Activated T-helper 1 cell treated with Interleukin-2 at 50 U/mL for 16 hours (primary cell): Measurements from ENCODE around the gene HIVEP2.

Experiments used
- DNase-seq: peaks from one replicate; pipeline ENCODE4 v3.0.0-alpha.2; 2020; ENCODE audit warnings: low read depth

Gene HIVEP2

DNA sequence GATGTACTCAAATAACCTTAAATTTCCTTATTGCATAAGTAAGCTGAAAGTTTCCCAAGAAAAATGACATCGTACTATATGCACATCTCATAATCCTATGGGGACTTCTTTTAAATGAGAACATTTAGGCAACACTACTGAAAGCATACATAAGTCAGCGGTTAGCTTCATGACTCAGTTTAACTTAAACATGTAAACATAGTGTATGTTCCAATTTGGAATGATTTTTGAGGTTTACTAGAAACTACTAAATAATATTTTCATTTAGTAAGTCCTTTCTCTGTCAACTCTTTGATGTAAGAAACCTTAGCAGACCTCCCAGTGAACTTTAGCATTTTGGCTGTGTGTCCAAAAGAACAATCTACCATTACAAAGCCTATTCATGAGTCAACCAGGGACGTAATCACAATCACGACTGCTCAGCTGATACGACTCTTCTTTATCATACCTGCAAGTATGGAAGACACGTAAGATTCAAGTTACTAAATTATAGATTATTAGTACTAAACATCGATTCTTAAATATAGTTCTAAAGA is 19.3 kb downstream of the HIVEP2 start:
- DNase-seq: no peak

DNA sequence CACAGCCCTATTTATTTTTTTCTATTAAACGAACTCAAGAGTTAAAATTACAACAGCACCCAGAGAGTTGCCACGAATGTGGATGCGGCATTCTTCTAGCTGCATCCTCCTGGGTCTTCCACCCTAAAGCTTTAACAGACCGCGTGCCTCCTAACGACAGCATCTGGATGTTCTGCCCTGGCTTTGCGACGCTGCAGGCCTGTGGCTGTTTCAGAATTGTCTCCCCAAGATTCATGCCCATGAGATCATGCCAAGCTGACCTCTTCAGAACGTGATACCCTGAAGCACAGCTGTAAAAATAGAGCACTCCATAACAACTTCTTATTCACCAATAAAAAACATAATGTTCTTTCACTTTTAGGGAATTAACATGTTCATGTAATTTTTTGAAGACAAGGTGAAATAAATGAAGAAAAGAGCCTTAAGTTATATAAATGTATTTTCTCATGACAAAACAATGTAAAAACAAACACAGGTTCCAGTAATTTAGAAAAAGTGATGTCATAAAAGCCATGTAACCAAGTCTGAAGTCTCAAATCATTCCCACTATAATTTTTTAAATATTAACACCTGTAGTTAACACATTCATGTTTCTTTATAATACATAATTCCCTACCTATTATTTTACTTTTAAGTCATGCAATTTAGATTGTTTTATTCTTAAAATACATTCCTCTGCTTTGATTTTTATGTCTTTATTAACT is 26.5 kb downstream of the HIVEP2 start:
- no peak for DNase-seq

DNA sequence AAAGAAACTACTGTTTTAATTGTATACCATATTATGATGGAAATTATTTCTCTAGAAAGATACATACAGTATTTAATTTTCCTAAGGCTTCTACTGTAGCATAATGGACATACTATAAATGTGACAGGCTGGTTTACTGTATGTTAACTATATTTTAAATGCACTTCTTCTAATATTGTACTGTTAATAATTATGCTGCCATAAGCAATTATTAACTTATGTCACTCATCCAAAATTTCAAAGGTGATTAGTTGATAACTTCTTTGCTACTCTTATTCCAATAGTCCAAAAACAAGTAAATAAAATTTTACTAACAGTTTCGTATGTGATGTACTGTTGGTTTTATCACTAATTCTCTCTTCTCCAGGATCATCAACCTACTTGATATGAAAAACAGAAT is 28.1 kb downstream of the HIVEP2 start:
- DNase-seq: no peak

DNA sequence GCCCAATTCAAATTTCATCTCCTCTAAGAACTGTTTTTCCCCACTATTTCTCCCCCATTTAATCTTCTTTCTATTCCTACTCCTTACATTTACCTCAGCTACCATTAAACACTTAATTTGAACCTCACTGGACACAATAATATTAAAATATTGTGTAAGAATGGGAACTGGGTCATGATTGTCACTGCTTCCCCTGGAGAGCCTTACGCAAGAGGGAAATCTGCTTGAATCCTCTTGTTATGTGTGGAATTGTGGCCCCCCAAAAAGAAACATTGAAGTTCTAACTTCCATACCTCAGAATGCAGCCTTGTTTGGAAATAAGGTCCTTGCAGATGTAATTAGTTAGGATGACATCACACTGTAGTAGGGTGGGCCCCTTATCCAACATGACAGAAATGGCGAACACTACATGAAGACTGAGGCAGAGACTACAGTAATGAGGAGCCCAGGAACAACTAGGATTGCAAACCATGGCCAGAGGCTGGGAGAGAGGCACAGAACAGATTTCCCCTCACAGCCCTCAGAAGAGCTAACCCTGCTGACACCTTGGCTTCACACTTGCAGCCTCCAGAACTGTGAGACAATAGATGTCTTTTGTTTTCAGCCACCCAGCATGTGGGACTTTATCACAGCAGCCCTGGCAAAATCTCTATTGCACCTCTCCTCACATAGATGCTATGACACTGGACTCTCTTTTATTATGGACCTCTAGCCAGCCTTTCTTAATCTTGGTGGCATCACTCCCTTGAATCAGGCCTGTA is 29.9 kb downstream of the HIVEP2 start:
- DNase-seq: no peak

DNA sequence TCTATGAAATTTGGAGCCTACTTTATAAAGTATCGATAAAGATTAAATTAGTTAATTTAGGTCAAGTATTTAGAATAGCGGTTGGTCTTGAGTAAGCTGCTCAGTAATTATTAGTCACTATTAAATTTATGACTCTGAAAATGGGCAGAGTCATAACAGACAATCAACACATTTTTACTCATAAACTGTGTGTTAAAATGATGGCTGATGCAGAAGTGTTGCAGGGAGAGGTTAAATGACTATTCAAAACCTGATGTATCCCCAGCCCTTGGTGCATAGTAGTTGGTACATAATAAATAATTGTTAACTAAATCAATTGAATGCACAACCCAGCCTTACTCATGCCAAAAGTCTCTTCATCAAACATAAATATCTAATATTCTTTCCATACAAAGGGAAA is 30.6 kb downstream of the HIVEP2 start:
- no peak for DNase-seq

DNA sequence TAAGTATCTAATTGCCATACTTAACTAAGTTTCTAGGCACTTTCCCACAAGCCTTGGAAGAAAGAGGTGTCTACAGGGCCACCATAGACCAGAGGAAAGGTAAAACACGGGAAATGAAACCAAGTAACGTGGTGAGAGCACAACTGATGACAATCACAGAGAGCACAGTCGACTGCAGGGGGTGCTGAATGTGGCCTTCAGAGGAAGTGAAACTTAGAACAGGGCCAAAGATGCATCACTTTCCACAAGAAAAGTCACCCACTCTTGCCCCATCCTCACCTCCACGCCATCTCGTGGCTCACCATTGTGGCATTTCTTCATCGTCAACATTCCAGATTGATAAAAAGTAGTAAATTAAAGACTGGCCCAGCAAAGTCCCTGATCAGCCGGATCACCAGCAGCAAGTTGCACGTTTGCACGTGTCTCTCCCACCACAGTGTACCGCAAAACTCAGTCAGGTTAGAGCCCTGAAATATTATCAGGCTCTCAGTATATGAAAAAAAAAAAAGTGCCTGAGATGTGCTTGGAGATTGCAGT is 31.4 kb downstream of the HIVEP2 start:
- DNase-seq: peak; percentile 49

DNA sequence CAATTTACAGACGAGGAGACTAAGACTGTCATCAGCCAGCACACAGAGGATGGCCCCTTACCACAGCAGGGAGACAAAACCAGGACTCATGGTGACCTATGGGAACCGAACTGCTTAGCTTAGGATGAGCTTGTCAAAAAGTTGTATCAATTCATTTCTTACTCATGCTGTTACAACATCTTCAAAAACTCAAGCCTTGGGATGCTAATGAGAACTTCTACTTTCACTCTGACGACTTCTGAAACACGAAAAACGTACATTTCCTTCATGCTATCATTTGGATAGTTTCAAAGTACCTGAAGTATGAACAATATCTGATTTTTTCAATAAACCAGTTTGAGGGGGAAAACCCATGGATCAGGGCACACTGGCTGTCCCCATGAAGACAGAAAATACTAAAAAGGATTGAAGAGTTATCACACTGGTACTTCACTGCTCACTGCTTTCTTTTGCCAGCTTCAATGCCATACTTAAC is 31.9 kb downstream of the HIVEP2 start:
- no peak for DNase-seq

DNA sequence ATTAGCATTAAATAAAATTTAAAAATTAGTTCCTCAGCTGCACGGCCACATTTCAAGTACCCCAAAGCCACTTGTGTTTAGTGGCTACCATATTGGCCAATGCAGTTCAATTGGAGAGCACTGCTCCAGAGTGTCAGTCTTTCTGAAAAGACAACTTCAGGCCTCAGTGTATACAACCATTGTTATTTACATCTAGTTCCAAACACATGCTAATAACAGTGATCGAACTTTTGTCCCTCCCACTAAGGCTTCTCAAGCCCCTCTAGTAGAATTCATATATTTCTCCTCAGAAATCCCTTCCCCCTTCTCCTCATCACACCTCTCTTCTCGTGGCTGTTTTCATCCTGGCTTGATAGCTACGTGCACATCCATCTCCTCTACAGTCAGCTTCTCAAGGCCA is 32.9 kb downstream of the HIVEP2 start:
- no peak for DNase-seq

DNA sequence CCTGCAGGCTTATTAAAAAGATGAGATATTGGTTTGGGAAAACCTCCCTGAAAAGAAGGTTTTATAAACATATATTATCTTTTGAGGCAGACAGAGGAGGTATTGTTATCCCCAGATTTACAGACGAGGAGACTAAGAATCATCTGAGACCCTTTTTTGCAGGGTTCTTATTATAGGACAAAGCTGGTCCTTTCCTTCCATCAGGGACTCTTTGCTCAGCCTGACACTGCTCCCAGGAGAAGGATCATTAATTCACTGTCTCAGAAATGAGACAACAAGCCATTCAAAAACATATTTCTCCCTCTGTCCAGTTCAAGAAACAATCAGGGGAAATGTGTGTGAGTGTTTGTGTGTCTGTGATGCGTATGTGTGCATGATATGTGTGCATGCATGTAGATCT is 33.5 kb downstream of the HIVEP2 start:
- DNase-seq: no peak

DNA sequence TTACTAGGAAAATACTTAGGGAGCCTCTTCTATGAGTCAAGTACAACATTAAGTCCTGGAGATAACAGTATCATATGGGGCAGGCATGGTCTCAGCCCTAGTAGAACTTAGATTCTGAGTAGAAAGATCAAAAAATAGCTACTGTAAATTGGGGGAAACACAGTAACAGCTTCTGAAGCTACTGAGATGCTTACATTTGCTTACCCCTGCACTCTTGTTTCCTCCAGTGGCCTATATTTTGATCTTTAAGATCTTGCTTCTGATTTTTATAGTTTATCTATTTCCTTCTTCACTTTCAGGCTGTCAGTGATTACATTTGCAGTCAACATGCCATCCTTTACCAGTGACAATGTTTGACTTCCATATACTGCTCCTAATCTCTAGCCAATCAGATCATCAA is 35.3 kb downstream of the HIVEP2 start:
- DNase-seq: no peak

DNA sequence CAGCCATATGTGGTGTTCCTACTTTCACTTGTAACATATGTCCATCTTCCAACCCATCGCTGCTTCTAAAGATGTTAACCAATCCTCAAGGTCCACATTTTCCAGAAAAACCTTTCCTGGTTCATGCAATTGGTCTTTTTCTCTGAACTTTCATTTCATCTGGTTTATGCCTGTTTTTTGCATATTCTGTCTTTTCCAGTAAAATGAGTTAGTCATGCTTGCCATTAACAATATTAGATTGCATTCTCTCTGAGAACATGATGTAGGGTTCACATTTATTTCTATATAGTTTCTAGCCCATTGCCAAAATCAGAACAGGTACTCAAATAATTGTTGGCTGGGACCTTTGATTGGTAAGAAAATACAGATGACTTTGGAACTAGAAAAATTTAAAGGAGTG is 36.7 kb downstream of the HIVEP2 start:
- DNase-seq: no peak

DNA sequence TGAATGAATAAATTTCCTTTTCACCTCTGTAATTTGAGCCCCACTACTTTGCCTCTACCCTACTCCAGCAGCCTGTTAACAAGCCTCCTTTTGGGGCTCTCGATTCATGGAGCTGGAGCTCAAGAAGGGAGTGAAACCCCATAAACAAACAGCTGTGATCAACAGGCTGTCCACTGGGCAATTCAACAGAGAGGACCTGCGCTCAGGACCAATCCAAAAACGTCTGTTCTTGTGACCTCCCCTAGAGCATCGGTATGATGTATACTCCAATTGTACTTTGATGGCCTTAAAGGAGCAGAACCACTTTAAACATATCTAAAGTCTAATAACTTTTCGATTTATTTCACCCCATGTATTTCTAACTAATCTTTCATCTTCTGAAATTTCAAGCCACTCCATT is 37.4 kb downstream of the HIVEP2 start:
- DNase-seq: no peak

DNA sequence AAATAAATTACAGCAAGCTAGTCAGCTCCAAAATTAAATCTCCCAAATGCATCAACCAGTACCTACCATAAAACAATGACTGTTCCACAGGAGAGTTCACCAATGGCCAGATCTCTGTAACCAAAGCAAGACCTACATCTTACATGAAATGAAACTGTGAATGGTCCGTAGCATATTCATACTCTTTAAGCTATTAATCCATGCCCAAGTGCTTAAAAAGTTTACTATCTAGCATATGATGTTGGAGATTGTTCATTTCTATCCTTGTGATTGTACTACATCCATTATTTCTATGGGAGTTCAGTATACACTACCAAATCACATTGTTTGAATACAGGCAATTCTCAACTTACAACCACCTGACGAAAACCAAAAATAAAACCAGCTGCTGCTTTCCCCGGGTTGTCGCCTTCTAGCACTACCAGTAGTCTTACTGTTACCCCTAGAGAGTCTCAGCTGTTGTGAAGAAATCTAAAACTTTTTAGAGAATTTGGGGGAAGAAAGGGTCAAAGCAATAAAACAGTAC is 38.0 kb downstream of the HIVEP2 start:
- DNase-seq: no peak

DNA sequence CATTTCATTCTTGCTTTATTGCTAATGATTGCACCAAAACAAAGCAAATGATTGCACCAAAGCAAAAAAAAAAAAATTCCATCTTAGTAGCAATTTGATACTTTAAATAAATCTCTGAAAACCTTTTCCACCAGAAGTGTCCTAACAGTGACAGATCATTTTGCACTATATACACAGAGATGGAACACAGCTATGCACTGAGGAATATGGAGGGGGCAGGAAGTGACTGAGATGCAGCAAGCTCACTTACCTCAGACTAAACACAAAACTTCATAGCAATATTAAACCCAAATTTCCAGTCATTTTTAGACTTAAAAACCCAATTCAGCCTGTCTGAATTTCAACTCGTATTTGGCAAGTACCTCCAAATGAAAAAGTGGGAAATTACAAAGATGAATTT is 41.2 kb downstream of the HIVEP2 start:
- DNase-seq: no peak

DNA sequence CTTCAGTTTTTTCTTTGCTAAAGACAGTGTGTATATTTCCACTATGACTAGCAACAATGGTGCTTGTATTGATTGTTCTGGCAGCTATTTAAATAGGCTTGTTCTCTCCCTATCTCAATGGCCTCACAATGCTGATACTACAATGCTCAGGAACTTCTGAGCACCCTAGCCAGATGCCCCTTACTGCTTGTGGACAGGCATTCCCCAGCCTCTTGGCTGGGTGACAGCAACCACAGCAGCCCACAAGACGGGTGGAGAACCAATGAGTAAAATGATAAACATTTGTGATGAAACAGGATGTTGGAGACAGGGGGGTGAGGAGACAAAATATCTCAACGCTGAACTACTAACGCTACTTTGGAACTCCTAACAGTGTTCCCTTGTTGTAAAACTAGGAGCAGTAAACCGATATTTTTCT is 42.3 kb downstream of the HIVEP2 start:
- peak; percentile 70 for DNase-seq

DNA sequence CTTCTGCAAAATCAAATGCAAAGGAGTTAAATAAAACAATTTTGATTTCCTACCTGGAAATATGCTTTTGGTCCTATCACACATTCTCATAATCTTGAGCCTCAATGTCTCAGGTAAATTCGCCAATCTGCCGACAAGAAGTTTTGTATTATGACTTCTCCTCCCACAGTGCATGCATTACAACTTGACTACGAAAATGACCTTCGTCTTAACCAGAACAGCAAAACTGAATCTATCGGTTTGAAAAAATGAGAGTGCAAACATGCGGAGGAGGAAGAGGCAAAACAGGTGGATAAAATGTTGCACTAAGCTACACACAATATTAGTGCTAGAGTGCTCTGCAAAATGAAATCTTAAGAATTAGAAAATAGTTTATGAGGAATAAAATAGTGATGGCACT is 43.4 kb downstream of the HIVEP2 start:
- no peak for DNase-seq

DNA sequence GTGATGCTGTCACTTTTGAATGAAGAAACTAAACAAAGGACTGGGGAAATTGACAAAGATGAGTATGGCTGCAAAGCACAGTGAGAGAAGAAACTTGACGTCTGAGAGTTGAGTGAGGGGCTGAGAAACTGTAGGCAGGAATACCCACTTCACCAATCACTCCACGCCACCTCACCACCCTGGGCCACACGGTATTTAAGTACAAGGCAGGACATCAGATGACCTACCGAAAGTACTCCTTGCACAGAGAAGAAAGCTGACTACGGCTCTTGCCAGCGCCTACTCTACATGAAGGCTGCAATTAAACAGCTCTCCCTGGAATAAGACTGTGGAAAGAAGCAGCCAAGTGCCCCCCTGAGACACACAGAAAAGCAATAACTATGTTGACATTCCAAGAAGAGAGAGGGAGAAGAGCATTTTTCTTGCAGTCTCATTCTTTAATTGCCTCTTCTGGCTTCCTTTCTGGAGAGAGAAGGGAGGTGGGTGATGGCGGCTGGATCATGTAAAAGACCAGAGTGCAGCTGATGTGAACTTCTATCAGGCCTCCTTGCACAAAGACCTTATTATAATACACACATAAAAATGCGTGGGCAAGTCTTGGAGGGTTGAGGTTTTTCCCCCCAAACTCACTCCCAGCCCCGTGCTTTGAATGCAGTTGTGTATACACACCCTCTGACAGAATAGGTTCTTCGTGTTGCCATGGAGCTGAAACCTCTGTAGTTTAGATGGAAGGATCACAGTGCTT is 44.6 kb downstream of the HIVEP2 start:
- DNase-seq: no peak

DNA sequence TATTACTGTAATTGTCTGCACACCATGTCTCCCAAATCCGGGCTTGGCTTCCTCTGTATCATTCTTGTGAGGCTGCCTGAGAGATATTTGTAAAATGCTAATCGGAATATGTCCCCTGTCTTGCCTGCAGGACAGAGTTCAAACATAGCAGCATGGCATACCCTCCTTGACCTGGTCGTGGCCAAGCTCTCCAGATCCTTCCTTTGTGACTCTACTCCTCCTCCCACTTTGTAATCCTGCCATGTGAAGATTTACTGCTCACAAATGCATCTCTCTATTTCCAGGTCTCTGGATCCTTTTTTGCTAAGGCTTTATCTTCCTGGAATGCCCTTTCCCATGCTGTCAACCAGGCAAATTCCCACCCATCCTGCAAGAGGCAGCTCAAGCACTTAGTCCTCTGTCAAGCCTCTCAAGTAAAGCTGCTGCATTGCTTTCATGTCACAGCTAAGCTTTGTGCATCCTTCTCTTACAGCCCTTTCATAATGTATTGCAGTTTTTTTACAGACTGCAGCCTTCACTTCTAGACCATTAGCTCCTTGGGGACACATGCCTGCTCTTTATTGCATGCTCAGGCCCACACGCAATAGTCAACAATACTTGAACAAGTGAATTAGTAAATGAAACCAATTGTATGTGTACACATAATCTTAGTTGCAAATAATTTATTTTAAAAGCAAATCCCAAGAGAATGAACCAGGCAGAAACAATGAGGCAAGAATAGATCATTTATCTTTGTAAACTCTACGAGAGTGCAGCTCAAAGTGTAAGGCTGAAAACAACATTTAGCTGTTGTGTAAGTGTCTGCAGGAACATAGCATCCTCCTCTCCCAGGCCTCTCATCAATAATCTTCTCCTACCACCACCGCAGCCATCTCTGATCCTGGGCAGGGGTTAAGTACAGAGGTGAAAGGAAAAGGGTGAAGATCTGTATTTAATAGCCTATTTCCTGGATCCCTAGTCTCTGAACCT is 45.8 kb downstream of the HIVEP2 start:
- DNase-seq: no peak

DNA sequence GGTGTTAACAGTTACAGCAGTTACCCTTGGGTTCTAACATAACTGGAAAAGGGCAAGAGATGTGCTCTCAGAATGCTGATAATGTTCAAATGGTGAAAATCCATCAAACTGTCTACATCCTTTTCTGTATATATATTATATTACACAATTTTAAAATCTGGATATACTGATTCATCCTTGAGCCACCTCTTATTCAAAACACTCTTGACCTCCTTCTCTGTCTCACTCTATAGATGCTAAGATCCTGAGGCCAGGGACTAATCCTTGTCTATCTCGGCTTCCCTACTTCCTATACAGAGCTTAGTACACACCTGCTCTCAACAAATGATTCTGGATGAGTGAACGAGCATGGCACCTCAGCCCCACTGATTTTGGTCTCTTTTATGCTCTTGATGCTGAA is 47.3 kb downstream of the HIVEP2 start:
- no peak for DNase-seq

DNA sequence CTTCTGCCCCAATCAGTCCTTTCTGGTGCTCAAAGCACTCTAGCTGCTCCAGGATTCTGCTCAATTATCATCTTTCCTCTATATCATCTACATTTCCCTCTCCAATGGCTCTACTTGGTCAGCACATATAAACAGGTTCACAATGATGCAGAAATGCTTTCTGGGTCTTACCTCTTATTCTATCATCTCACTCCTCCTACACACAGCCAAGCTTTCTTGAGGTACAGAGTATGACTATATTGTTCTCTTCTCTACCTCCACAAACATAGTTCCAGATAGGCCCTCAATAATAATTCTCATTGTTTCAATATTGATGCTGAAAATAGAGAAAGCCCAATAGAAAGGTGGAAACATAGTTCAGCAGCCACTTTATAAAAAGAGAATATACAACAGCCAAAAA is 48.2 kb downstream of the HIVEP2 start:
- no peak for DNase-seq

DNA sequence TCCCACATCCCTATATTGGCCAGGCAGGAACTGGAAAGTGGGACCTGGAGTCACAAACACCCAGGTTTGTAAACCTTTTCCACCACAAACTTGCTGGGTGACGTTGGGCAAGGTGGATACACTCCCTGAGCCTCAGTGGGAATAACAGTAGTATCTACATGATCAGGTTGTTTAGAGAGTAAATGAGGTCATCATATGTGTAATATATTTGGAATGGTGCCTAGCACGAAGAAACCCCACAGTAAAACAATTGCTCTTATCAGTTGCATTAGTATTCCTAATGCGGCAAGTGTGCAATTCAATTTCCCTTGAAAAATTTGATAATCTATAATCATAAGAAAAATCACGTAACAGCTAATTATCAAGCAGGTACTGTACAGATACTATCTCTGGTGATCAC is 51.9 kb downstream of the HIVEP2 start:
- DNase-seq: no peak
